ENCODE results near the gene SPINK7.

Gene SPINK7

DNA sequence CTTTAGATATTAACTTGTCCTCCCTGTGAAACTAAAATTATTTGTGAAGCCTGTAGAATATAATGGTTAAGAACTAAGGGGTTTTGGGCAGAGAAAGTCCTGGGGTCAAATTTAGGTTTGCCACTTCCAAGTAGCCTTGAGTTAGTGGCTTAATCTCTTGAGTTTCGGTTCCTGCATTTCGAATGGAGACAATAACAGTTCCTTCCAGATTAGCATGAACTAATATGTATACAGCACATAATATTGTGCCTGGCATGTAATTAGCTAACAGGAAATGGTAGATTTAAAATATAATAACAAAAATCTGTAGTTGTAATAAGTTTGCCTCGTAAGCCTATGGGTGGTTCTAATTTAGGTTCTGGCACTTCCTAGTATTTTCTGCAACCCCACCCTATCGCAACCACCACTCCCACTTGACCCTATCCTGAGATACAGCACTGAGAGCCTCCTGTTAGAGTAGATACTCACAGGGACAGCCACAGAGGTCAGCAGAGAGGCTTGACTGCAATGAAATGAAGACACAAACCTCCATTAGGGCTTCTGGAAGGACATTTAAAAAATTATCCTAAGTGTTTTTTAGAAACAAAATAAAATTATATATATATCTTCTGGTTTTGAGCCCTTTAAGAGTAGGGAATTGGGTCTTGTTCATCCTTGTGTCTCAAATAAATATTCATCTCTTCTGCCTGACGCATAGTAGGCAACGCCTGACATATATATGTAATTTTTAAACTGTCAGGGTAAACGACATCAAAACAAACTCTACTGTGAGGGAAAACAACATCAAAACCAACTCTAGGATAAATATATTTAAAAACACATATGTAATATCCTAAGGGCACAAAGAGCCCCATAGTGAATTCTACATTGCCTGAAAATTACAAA is 31.6 kb downstream of the SPINK7 start:
- Histone ChIP-seq H3K4me1 (ENCODE audit: insufficient read depth, low read length) (no peaks in the 10 kb centered on the region), H3K9me3 (ENCODE audit: insufficient read depth, low read length, severe bottlenecking) (no peaks in the 10 kb centered on the region), H4K20me1 (ENCODE audit: insufficient read depth, low read length) (no peaks in the 10 kb centered on the region), H3K9ac (ENCODE audit: low read depth, low read length) (no peak overlapping the region), H3K4me3 (ENCODE audit: low read depth in 1 of 2, low read length in 2 of 2) (no peak overlapping the region), H3K79me2 (ENCODE audit: insufficient read depth, low read length) (no peaks in the 10 kb centered on the region), H2AFZ (ENCODE audit: low read depth, low read length) (no peak overlapping the region), H3K27ac (ENCODE audit: low read length) (no peak overlapping the region), H3K27me3 (ENCODE audit: insufficient read depth, low read length, poor library complexity) (no peaks in the 10 kb centered on the region), H3K36me3 (ENCODE audit: insufficient read depth, low read length) (no peaks in the 10 kb centered on the region), H3K4me2 (ENCODE audit: insufficient read depth, low read length) (no peak overlapping the region)
- no peak for DNase-seq
- ATAC-seq (ENCODE audit: insufficient read depth, low read depth) = no peak
- TF ChIP-seq EZH2 (IDR thresholded peaks at IDR 0.05; ENCODE audit: borderline replicate concordance, low read depth, low read length, severe bottlenecking) = no peak
- TF ChIP-seq, protein P1, sequence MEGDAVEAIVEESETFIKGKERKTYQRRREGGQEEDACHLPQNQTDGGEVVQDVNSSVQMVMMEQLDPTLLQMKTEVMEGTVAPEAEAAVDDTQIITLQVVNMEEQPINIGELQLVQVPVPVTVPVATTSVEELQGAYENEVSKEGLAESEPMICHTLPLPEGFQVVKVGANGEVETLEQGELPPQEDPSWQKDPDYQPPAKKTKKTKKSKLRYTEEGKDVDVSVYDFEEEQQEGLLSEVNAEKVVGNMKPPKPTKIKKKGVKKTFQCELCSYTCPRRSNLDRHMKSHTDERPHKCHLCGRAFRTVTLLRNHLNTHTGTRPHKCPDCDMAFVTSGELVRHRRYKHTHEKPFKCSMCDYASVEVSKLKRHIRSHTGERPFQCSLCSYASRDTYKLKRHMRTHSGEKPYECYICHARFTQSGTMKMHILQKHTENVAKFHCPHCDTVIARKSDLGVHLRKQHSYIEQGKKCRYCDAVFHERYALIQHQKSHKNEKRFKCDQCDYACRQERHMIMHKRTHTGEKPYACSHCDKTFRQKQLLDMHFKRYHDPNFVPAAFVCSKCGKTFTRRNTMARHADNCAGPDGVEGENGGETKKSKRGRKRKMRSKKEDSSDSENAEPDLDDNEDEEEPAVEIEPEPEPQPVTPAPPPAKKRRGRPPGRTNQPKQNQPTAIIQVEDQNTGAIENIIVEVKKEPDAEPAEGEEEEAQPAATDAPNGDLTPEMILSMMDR (IDR thresholded peaks at IDR 0.05; ENCODE audit: borderline replicate concordance, extremely low read depth, low read length, poor library complexity, severe bottlenecking) = no peak

GRCh38 chr5:148347706-148348105 is 35.5 kb downstream of the SPINK7 start:
- no peaks in the 10 kb centered on the region for H3K9me3 ChIP-seq (ENCODE audit: insufficient read depth, low read length, severe bottlenecking)
- ATAC-seq (ENCODE audit: insufficient read depth, low read depth) = no peak
- H3K4me2 ChIP-seq (ENCODE audit: insufficient read depth, low read length) = no peak overlapping the region
- TF ChIP-seq EZH2 (IDR thresholded peaks at IDR 0.05; ENCODE audit: borderline replicate concordance, low read depth, low read length, severe bottlenecking) = no peak
- TF ChIP-seq, protein P1 (IDR thresholded peaks at IDR 0.05; ENCODE audit: borderline replicate concordance, extremely low read depth, low read length, poor library complexity, severe bottlenecking) = no peak
- H2AFZ ChIP-seq (ENCODE audit: low read depth, low read length) = no peak overlapping the region
- no peak overlapping the region for H3K27ac ChIP-seq (ENCODE audit: low read length)
- H3K4me1 ChIP-seq (ENCODE audit: insufficient read depth, low read length) = no peaks in the 10 kb centered on the region
- H3K79me2 ChIP-seq (ENCODE audit: insufficient read depth, low read length) = no peaks in the 10 kb centered on the region
- H3K36me3 ChIP-seq (ENCODE audit: insufficient read depth, low read length) = no peaks in the 10 kb centered on the region
- H3K4me3 ChIP-seq (ENCODE audit: low read depth in 1 of 2, low read length in 2 of 2) = no peak overlapping the region
- H3K27me3 ChIP-seq (ENCODE audit: insufficient read depth, low read length, poor library complexity) = no peaks in the 10 kb centered on the region
- no peaks in the 10 kb centered on the region for H4K20me1 ChIP-seq (ENCODE audit: insufficient read depth, low read length)
- no peak for DNase-seq
- no peak overlapping the region for H3K9ac ChIP-seq (ENCODE audit: low read depth, low read length)

DNA sequence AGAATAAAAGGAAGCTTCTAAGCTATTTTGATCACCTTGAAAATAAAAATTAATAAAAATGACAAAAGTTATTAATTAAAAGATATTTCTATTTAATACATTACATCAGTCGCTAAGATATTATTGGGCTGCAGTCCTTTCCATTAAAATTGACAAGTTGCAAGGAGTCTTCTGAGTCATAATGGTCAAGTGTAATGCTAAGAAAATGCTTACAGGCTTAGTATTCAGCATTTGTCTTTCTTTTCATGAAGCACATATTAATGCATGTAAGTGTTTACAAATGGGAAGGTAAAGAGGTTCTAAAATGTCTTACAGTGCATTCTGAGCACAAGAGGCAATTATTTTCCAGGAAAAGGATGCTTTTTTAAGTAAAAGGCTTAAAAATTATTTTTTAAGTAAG is 40.5 kb downstream of the SPINK7 start:
- no peaks in the 10 kb centered on the region for H3K36me3 ChIP-seq (ENCODE audit: insufficient read depth, low read length)
- no peak overlapping the region for H2AFZ ChIP-seq (ENCODE audit: low read depth, low read length)
- ATAC-seq (ENCODE audit: insufficient read depth, low read depth) (no peak), DNase-seq (no peak)
- H3K9me3 ChIP-seq (ENCODE audit: insufficient read depth, low read length, severe bottlenecking) = no peaks in the 10 kb centered on the region
- no peaks in the 10 kb centered on the region for H3K4me1 ChIP-seq (ENCODE audit: insufficient read depth, low read length)
- no peaks in the 10 kb centered on the region for H4K20me1 ChIP-seq (ENCODE audit: insufficient read depth, low read length)
- no peaks in the 10 kb centered on the region for H3K79me2 ChIP-seq (ENCODE audit: insufficient read depth, low read length)
- no peak overlapping the region for H3K4me3 ChIP-seq (ENCODE audit: low read depth in 1 of 2, low read length in 2 of 2)
- TF ChIP-seq, protein P1 (IDR thresholded peaks at IDR 0.05; ENCODE audit: borderline replicate concordance, extremely low read depth, low read length, poor library complexity, severe bottlenecking) = no peak
- no peak for TF ChIP-seq EZH2 (IDR thresholded peaks at IDR 0.05; ENCODE audit: borderline replicate concordance, low read depth, low read length, severe bottlenecking)
- H3K27ac ChIP-seq (ENCODE audit: low read length) = no peak overlapping the region
- no peak overlapping the region for H3K4me2 ChIP-seq (ENCODE audit: insufficient read depth, low read length)
- no peak overlapping the region for H3K9ac ChIP-seq (ENCODE audit: low read depth, low read length)
- H3K27me3 ChIP-seq (ENCODE audit: insufficient read depth, low read length, poor library complexity) = no peaks in the 10 kb centered on the region
